Lower leg skin (tissue), 4 donors: ENCODE measurements around the gene SLC25A6. TPM values are rescaled to one million over a fixed set of nuclear protein-coding genes. Genes with fewer than 3 reads are reported as not detected.

Source experiments
- DNase-seq, 2 donors: peaks; one replicate each; pipeline ENCODE4 v3.0.0-alpha.2; 2019; ENCODE audit warnings: low spot score in 2 of 2
- H3K4me3 ChIP-seq: fragments of 200-600 bp; sonication (generic); 2 replicates; pipeline ENCODE4 v1.5.1; 2017; ENCODE audit warnings: mild to moderate bottlenecking, low read depth; ENCODE audit not compliant: poor library complexity, severe bottlenecking
- POLR2A ChIP-seq, 2 donors: fragments of 450-650 bp; IDR thresholded peaks; one replicate each; pipeline ENCODE4 v1.6.1; 2016 to 2017; ENCODE audit warnings: antibody characterized with exemption in 2 of 2, mild to moderate bottlenecking in 1 of 2, moderate library complexity in 1 of 2
- WGBS, 2 donors: methylation state at CpG; one replicate each; pipeline ENCODE4 v1.1.5; 2018; 5-methylcytosine and 5-hydroxymethylcytosine counted together
- intact Hi-C: fragments of 100-400 bp; cut with DNase I; formaldehyde crosslinking; loops from one replicate; pipeline ENCODE4 v1.15.0; 2023; ENCODE audit warnings: low total_unique reads
- total RNA-seq, 4 donors: library from RNA; depleted of rRNA; stranded (reverse); fragments of >200 nt; gene quantifications; one replicate each; pipeline ENCODE4 v1.1.0, GENCODE V29; 2016
- TF ChIP-seq, protein P1 (sequence below), 3 donors: fragments of 450-650 bp; IDR thresholded peaks; one replicate each; pipeline ENCODE4 v1.5.1; 2016; ENCODE audit warnings: antibody characterized with exemption in 3 of 3, mild to moderate bottlenecking in 3 of 3, moderate library complexity in 2 of 3

SLC25A6 gene
- total RNA-seq, 4 donors from 2014 or later, result 187 to 282 (median 260) TPM

DNA sequence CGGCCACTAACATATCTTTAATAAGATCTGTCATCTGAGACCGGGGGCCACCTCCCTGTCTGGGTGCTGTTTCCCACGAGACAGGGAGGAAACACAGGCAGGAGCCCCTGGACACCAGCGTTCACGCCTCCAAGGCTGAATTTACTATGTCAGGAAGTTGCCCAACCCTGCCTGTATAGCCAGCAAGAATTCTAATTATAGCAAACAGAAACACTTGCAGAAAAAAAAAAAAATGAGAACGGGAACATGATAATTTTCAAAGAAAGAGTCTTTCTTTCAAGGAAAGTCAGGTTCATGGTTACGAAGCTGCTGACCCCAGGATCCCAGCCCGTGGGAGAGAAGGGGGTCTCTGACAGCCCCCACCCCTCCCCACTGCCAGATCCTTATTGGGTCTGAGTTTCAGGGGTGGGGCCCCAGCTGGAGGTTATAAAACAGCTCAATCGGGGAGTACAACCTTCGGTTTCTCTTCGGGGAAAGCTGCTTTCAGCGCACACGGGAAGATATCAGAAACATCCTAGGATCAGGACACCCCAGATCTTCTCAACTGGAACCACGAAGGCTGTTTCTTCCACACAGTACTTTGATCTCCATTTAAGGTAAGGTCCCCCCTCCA, 55.5 kb downstream of the SLC25A6 start, which contains the start of gene IL3RA:
Gene IL3RA, plus strand, starts transcription at position 455 of the 613 bp plus-strand sequence. CDS start 4,981 bp downstream, outside the sequence.
- peak within 1 kb of the TSS; percentile 15 for H3K4me3 ChIP-seq
- WGBS, 2 donors, result 10 to 28% methylated on average over 14 of the region's 14 CpGs
- TF ChIP-seq, protein P1, sequence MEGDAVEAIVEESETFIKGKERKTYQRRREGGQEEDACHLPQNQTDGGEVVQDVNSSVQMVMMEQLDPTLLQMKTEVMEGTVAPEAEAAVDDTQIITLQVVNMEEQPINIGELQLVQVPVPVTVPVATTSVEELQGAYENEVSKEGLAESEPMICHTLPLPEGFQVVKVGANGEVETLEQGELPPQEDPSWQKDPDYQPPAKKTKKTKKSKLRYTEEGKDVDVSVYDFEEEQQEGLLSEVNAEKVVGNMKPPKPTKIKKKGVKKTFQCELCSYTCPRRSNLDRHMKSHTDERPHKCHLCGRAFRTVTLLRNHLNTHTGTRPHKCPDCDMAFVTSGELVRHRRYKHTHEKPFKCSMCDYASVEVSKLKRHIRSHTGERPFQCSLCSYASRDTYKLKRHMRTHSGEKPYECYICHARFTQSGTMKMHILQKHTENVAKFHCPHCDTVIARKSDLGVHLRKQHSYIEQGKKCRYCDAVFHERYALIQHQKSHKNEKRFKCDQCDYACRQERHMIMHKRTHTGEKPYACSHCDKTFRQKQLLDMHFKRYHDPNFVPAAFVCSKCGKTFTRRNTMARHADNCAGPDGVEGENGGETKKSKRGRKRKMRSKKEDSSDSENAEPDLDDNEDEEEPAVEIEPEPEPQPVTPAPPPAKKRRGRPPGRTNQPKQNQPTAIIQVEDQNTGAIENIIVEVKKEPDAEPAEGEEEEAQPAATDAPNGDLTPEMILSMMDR (IDR thresholded peaks at IDR 0.05), result no peak
- no peak for TF ChIP-seq POLR2A (IDR thresholded peaks at IDR 0.05)
- DNase-seq, result peak in 1 of 2 donors; percentile 47
- intact Hi-C loops, result no loop called here

Other genes starting within 250 kb of the SLC25A6 start
- gene CRLF2, start 179.5 kb downstream of the SLC25A6 start, total RNA-seq, result 1 to 10 TPM in 1 of 4 donors, not detected in 3; 1.1 TPM
- gene CSF2RA, start 123.3 kb downstream of the SLC25A6 start, total RNA-seq, result 1 to 10 TPM; 2.4 to 7.5 (median 4.6) TPM
- 1 to 10 TPM; 1.7 to 6.2 (median 4.5) TPM for gene IL3RA, start 55.3 kb downstream of the SLC25A6 start, total RNA-seq
- 10 to 100 TPM; 24.8 to 35.9 (median 30.1) TPM for gene ASMTL, start 60.8 kb upstream of the SLC25A6 start, total RNA-seq
- gene P2RY8, start 145.1 kb upstream of the SLC25A6 start, total RNA-seq, result under 1 TPM; 0.08 to 0.81 (median 0.48) TPM
- 10 to 100 TPM; 34.3 to 67.2 (median 37.8) TPM for gene AKAP17A, start 199.5 kb upstream of the SLC25A6 start, total RNA-seq
- not detected for gene ASMT, start 222.9 kb upstream of the SLC25A6 start, total RNA-seq